Measurements from ENCODE around the gene KCNJ3.
"Not testable (repeated sequence)": the region's sequence is repeated elsewhere in the genome, so short reads cannot be mapped to it uniquely, and the experiment has no call there.

Gene KCNJ3

DNA sequence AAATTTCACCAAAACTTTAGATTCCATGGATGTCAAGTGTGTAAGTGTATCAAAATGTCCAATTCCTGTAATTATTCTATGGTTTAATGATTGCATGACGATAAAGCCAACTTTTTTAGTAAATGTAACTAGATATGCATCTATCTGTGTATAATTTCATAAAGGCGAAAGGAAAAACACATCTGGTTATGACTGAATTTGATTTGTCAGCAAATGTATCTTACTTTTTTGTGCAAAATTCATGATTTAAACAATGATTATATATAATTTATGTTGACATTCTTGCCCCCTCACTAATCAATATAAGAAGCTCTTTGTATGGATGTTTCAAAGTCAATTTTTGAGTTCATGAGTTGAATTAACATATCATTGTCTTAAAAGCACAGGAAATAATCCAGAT is 138.5 kb downstream of the KCNJ3 start:
- no peak for TF ChIP-seq CTCF (IDR thresholded peaks at IDR 0.05; ENCODE audit: extremely low read depth, insufficient read depth, missing control alignments)

DNA sequence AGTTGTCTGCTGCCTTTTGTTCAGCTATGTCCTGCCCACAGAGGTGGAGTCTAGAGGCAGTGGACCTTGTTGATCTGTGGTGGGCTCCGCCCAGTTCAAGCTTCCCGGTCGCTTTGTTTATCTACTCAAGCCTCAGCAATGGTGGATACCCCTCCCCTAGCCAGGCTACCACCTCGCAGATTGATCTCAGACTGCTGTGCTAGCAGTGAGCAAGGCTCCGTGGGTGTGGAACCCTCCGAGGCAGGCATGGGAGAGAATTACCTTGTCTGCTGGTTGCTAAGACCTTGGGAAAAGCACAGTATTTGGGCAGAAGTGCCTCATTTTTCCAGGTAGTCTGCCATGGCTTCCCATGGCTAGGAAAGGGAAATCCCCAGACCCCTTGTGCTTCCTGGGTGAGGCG is 146.0 kb downstream of the KCNJ3 start:
- in situ Hi-C loops (cut with MboI; ENCODE audit: low pct_unique_long_range_greater_than_20kb, low sequenced_read_pairs, unreplicated experiment) = no loop called here
- DNase-seq (ENCODE audit: low spot score) = no peak
- TF ChIP-seq CTCF (IDR thresholded peaks at IDR 0.05; ENCODE audit: extremely low read depth, insufficient read depth, missing control alignments) = no peak

More for the DNA sequence above, 138.5 kb downstream of the KCNJ3 start:
- in situ Hi-C loops (cut with MboI; ENCODE audit: low pct_unique_long_range_greater_than_20kb, low sequenced_read_pairs, unreplicated experiment) = no loop called here
- no peak for DNase-seq (ENCODE audit: low spot score)

DNA sequence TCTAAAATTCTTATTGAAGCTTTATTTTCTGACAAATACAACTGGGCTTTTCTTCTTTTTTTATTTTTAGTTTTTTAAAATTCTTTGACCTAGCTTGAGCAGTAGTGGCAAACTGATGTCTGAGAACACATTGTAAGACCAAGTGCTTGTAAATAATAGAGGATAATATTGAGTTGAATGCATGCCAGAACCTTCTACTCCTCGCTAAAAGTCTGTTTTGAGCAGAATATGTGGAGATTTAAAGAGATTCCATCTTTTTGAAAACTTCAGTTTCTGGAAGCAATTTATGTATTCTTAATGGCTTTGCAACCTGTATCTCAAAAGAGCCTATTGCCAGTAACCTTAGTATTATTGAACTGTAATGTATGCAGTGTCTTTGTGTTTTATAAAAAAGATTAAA is 148.3 kb downstream of the KCNJ3 start:
- in situ Hi-C loops (cut with MboI; ENCODE audit: low pct_unique_long_range_greater_than_20kb, low sequenced_read_pairs, unreplicated experiment) = no loop called here
- TF ChIP-seq CTCF (IDR thresholded peaks at IDR 0.05; ENCODE audit: extremely low read depth, insufficient read depth, missing control alignments) = no peak
- no peak for DNase-seq (ENCODE audit: low spot score)

GRCh38 chr2:154849482-154849881 is 151.0 kb downstream of the KCNJ3 start:
- in situ Hi-C loops (cut with MboI; ENCODE audit: low pct_unique_long_range_greater_than_20kb, low sequenced_read_pairs, unreplicated experiment) = no loop called here
- no peak for DNase-seq (ENCODE audit: low spot score)
- TF ChIP-seq CTCF (IDR thresholded peaks at IDR 0.05; ENCODE audit: extremely low read depth, insufficient read depth, missing control alignments) = no peak

DNA sequence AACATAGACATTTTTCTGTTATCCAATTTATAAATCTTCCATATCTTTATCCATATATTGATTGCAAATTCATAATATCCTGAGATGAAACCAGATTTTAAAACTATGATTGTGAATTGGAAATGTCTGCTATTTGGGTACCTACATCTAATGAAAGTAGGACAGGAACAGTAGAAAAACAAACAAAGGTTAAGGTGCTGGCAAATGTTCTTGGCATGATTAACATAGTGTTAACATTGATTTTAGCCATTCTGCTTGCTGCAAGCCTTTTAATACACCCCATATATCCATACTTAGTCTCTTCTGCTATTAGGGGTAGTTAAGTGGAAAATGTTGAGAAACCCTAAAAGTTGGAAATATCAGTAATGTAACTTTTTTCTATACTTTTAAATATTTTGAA is 152.0 kb downstream of the KCNJ3 start:
- in situ Hi-C loops (cut with MboI; ENCODE audit: low pct_unique_long_range_greater_than_20kb, low sequenced_read_pairs, unreplicated experiment) = no loop called here
- no peak for TF ChIP-seq CTCF (IDR thresholded peaks at IDR 0.05; ENCODE audit: extremely low read depth, insufficient read depth, missing control alignments)
- DNase-seq (ENCODE audit: low spot score) = no peak

GRCh38 chr2:154855138-154855537 is 156.6 kb downstream of the KCNJ3 start:
- in situ Hi-C loops (cut with MboI; ENCODE audit: low pct_unique_long_range_greater_than_20kb, low sequenced_read_pairs, unreplicated experiment) = no loop called here
- no peak for DNase-seq (ENCODE audit: low spot score)
- TF ChIP-seq CTCF (IDR thresholded peaks at IDR 0.05; ENCODE audit: extremely low read depth, insufficient read depth, missing control alignments) = no peak

- in situ Hi-C loops (cut with MboI; ENCODE audit: low pct_unique_long_range_greater_than_20kb, low sequenced_read_pairs, unreplicated experiment); DNase-seq (ENCODE audit: low spot score): not testable (repeated sequence)
Observed at GRCh38 chr2:154867151-154867550, 168.7 kb downstream of the KCNJ3 start.
